Neuronal stem cell (in vitro differentiated cells): Measurements from ENCODE around the gene THAP10.

Experiments used
- DNase-seq: peaks from one replicate; pipeline ENCODE4 v3.0.0-alpha.2; 2013; ENCODE audit warnings: low spot score
- H2AFZ ChIP-seq: one replicate; pipeline ENCODE4 v1.6.1; 2013; ENCODE audit warnings: mild to moderate bottlenecking, low read length, inconsistent platforms
- H2AK5ac ChIP-seq: 2 replicates; pipeline ENCODE4 v1.6.1; 2013; ENCODE audit warnings: low read depth, mild to moderate bottlenecking, inconsistent platforms, low read length, moderate library complexity, mixed read lengths
- H2BK120ac ChIP-seq: 2 replicates; pipeline ENCODE4 v1.6.1; 2013; ENCODE audit warnings: low read depth, mild to moderate bottlenecking, inconsistent platforms, low read length, moderate library complexity, mixed read lengths
- H2BK12ac ChIP-seq: one replicate; pipeline ENCODE4 v1.6.1; 2013; ENCODE audit warnings: low read length, inconsistent platforms
- H2BK15ac ChIP-seq: 2 replicates; pipeline ENCODE4 v1.6.1; 2013; ENCODE audit warnings: mild to moderate bottlenecking, low read length, inconsistent platforms, mixed read lengths
- H2BK5ac ChIP-seq: one replicate; pipeline ENCODE4 v1.6.1; 2013; ENCODE audit warnings: inconsistent platforms, mild to moderate bottlenecking, low read length, moderate library complexity
- H3K14ac ChIP-seq: one replicate; pipeline ENCODE4 v1.6.1; 2013; ENCODE audit warnings: low read length, inconsistent platforms
- H3K18ac ChIP-seq: 2 replicates; pipeline ENCODE4 v1.6.1; 2013; ENCODE audit warnings: low read length, inconsistent platforms
- H3K23ac ChIP-seq: 2 replicates; pipeline ENCODE4 v1.6.1; 2013; ENCODE audit warnings: low read depth, mild to moderate bottlenecking, mixed read lengths, low read length, inconsistent platforms; ENCODE audit not compliant: poor library complexity
- H3K27ac ChIP-seq: replicated peaks from 3 replicates; pipeline ENCODE4 v1.5.1; 2013; ENCODE audit warnings: low read length, inconsistent platforms
- H3K27me3 ChIP-seq, 3 experiments: 2 replicates each; pipeline ENCODE4 v1.6.1; 2013; ENCODE audit warnings: low read length in 3 of 3, mild to moderate bottlenecking in 2 of 3, inconsistent platforms in 1 of 3, low read depth in 1 of 3, mixed read lengths in 1 of 3, moderate library complexity in 1 of 3; ENCODE audit not compliant: control insufficient read depth in 3 of 3, insufficient read depth in 3 of 3
- H3K36me3 ChIP-seq, 2 donors: replicated peaks in 1 of 2; 2 replicates each; pipeline ENCODE4 v1.6.1; 2013; ENCODE audit warnings: low read length in 2 of 2; ENCODE audit not compliant: control insufficient read depth in 2 of 2, insufficient read depth in 2 of 2
- H3K4ac ChIP-seq: 2 replicates; pipeline ENCODE4 v1.6.1; 2013; ENCODE audit warnings: inconsistent platforms, mild to moderate bottlenecking, low read length, moderate library complexity
- H3K4me1 ChIP-seq, 2 donors: 1 replicate in 1 of 2; 2 replicates in 1 of 2; pipeline ENCODE4 v1.6.1; 2013; ENCODE audit warnings: low read length in 2 of 2, low read depth in 1 of 2; ENCODE audit not compliant: control insufficient read depth in 2 of 2, insufficient read depth in 1 of 2
- H3K4me2 ChIP-seq: one replicate; pipeline ENCODE4 v1.6.1; 2013; ENCODE audit warnings: mild to moderate bottlenecking, low read length, inconsistent platforms; ENCODE audit not compliant: insufficient read depth, poor library complexity, severe bottlenecking
- H3K4me3 ChIP-seq, 2 donors: 2 replicates each; pipeline ENCODE4 v1.5.1; 2013; ENCODE audit warnings: low read length in 2 of 2, mild to moderate bottlenecking in 2 of 2, inconsistent platforms in 1 of 2, moderate library complexity in 1 of 2
- H3K79me1 ChIP-seq: one replicate; pipeline ENCODE4 v1.6.1; 2013; ENCODE audit warnings: low read depth, mild to moderate bottlenecking, inconsistent platforms, low read length, moderate library complexity
- H3K9ac ChIP-seq: one replicate; pipeline ENCODE4 v1.6.1; 2013; ENCODE audit warnings: mild to moderate bottlenecking, low read depth, low read length, inconsistent platforms; ENCODE audit not compliant: poor library complexity
- H3K9me3 ChIP-seq, 2 donors: replicated peaks in 1 of 2; 2 replicates each; pipeline versions ENCODE3 to v1.6.1; 2013; ENCODE audit warnings: low read length in 2 of 2, mild to moderate bottlenecking in 2 of 2, inconsistent platforms in 1 of 2, low read depth in 1 of 2, mixed read lengths in 1 of 2, moderate library complexity in 1 of 2; ENCODE audit not compliant: control insufficient read depth in 2 of 2, insufficient read depth in 1 of 2
- H4K8ac ChIP-seq: one replicate; pipeline ENCODE4 v1.6.1; 2013; ENCODE audit warnings: low read depth, mild to moderate bottlenecking, inconsistent platforms, low read length, moderate library complexity
- H4K91ac ChIP-seq: one replicate; pipeline ENCODE4 v1.6.1; 2013; ENCODE audit warnings: low read length, low read depth, mild to moderate bottlenecking, inconsistent platforms; ENCODE audit not compliant: poor library complexity
- WGBS, 2 donors: extraction: QIAGEN DNeasy Blood & Tissue Kit; methylation state at CpG; one replicate each; pipeline ENCODE4 v1.1.7; 2013; ENCODE audit warnings: missing lambda C conversion rate in 2 of 2, mixed read lengths in 1 of 2; ENCODE audit not compliant: insufficient read length in 2 of 2, insufficient replicate concordance in 1 of 2; ENCODE audit errors: extremely low coverage in 2 of 2; 5-methylcytosine and 5-hydroxymethylcytosine counted together

Gene THAP10

GRCh38 chr15:70867911-70868467 lies 24.2 kb downstream of the THAP10 start:
- no peak overlapping the region for H3K18ac ChIP-seq
- no peak overlapping the region for H3K4ac ChIP-seq
- no peak overlapping the region for H2BK120ac ChIP-seq
- no peak overlapping the region for H3K4me3 ChIP-seq
- H3K36me3 ChIP-seq: no peaks in the 10 kb centered on the region
- H2BK12ac ChIP-seq: no peak overlapping the region
- H2BK5ac ChIP-seq: no peak overlapping the region
- no peak overlapping the region for H2BK15ac ChIP-seq
- H3K14ac ChIP-seq: no peak overlapping the region
- H3K9me3 ChIP-seq: no peaks in the 10 kb centered on the region
- no CpG with 5 or more reads among the region's 6 CpGs for WGBS, 2 donors
- no peak overlapping the region for H2AK5ac ChIP-seq
- no peak overlapping the region for H4K8ac ChIP-seq
- no peak overlapping the region for H4K91ac ChIP-seq
- DNase-seq: no peak
- H2AFZ ChIP-seq: no peak overlapping the region
- H3K27ac ChIP-seq: no peak overlapping the region
- H3K4me1 ChIP-seq: peaks cover 0 to 2% of the 10 kb centered on the region in 2 donors
- H3K27me3 ChIP-seq: no peaks in the 10 kb centered on the region
- H3K4me2 ChIP-seq: no peak overlapping the region
- H3K79me1 ChIP-seq: no peaks in the 10 kb centered on the region
- H3K9ac ChIP-seq: no peak overlapping the region
- H3K23ac ChIP-seq: no peak overlapping the region

GRCh38 chr15:70866982-70867641 lies 25.1 kb downstream of the THAP10 start:
- Histone ChIP-seq H3K18ac (no peak overlapping the region), H4K8ac (no peak overlapping the region), H3K14ac (no peak overlapping the region), H2BK5ac (no peak overlapping the region), H4K91ac (no peak overlapping the region), H3K4me1 (peaks cover 0 to 2% of the 10 kb centered on the region in 2 donors), H3K9me3 (no peaks in the 10 kb centered on the region), H3K36me3 (no peaks in the 10 kb centered on the region), H3K23ac (no peak overlapping the region), H2AK5ac (no peak overlapping the region), H2BK15ac (no peak overlapping the region), H3K27me3 (no peaks in the 10 kb centered on the region), H2BK120ac (no peak overlapping the region), H3K4me3 (no peak overlapping the region), H3K4me2 (no peak overlapping the region), H3K9ac (no peak overlapping the region), H2AFZ (no peak overlapping the region), H2BK12ac (no peak overlapping the region), H3K79me1 (no peaks in the 10 kb centered on the region), H3K27ac (no peak overlapping the region), H3K4ac (no peak overlapping the region)
- no peak for DNase-seq
- WGBS, 2 donors: no CpG with 5 or more reads among the region's 5 CpGs

GRCh38 chr15:70863450-70864218 lies 28.6 kb downstream of the THAP10 start:
- Histone ChIP-seq H3K14ac (no peak overlapping the region), H3K79me1 (no peaks in the 10 kb centered on the region), H3K4me2 (no peak overlapping the region), H2BK120ac (no peak overlapping the region), H2AFZ (no peak overlapping the region), H3K27me3 (no peaks in the 10 kb centered on the region), H3K27ac (no peak overlapping the region), H3K23ac (no peak overlapping the region), H2AK5ac (no peak overlapping the region), H4K8ac (no peak overlapping the region), H3K18ac (peak overlapping the region; percentile 16), H4K91ac (no peak overlapping the region), H3K4me1 (no peaks in the 10 kb centered on the region), H3K9me3 (no peaks in the 10 kb centered on the region), H3K36me3 (no peaks in the 10 kb centered on the region), H3K9ac (no peak overlapping the region), H2BK15ac (no peak overlapping the region), H2BK12ac (no peak overlapping the region), H3K4ac (no peak overlapping the region), H3K4me3 (no peak overlapping the region), H2BK5ac (no peak overlapping the region)
- no CpG with 5 or more reads among the region's 4 CpGs for WGBS, 2 donors
- no peak for DNase-seq

- no peak overlapping the region for H2AFZ ChIP-seq
- H2BK120ac ChIP-seq: no peak overlapping the region
- peaks cover 0 to 19% (median 0%) of the 10 kb centered on the region in 3 experiments for H3K27me3 ChIP-seq
- H4K91ac ChIP-seq: no peak overlapping the region
- H3K9ac ChIP-seq: no peak overlapping the region
- no peak for DNase-seq
- no peak overlapping the region for H3K4me3 ChIP-seq
- no peaks in the 10 kb centered on the region for H3K9me3 ChIP-seq
- no peak overlapping the region for H3K4ac ChIP-seq
- H3K27ac ChIP-seq: no peak overlapping the region
- WGBS, 2 donors: no CpG with 5 or more reads among the region's 11 CpGs
- no peak overlapping the region for H3K18ac ChIP-seq
- no peaks in the 10 kb centered on the region for H3K4me1 ChIP-seq
- no peaks in the 10 kb centered on the region for H3K36me3 ChIP-seq
- no peak overlapping the region for H2BK12ac ChIP-seq
- H2BK5ac ChIP-seq: no peak overlapping the region
- H3K14ac ChIP-seq: no peak overlapping the region
- no peak overlapping the region for H3K4me2 ChIP-seq
- H3K23ac ChIP-seq: no peak overlapping the region
- no peaks in the 10 kb centered on the region for H3K79me1 ChIP-seq
- H2BK15ac ChIP-seq: no peak overlapping the region
- H2AK5ac ChIP-seq: no peak overlapping the region
- H4K8ac ChIP-seq: no peak overlapping the region
Observed at GRCh38 chr15:70859998-70860397, 32.2 kb downstream of the THAP10 start.
